ENCODE measurements around the gene NT5DC2. TPM values are rescaled to one million over a fixed set of nuclear protein-coding genes. Genes with fewer than 3 reads are reported as not detected.

Gene NT5DC2
- total RNA-seq, 1 experiment from 2014 or later, result 46.9 TPM

Other genes starting within 250 kb of the NT5DC2 start
- 2.4 and 8.3 TPM in 2 replicates for gene GLYCTK, start 246.0 kb downstream of the NT5DC2 start, total RNA-seq (2014; rRNA removed; shearing (Covaris generic))
- 0.60 TPM in 2 replicates for gene DNAH1, start 217.5 kb downstream of the NT5DC2 start, total RNA-seq (2014; rRNA removed; shearing (Covaris generic))
- gene BAP1, start 123.8 kb downstream of the NT5DC2 start, total RNA-seq (2014; rRNA removed; shearing (Covaris generic)), result 31.3 and 39.9 TPM in 2 replicates
- 3.3 and 3.4 TPM in 2 replicates for gene PHF7, start 123.2 kb downstream of the NT5DC2 start, total RNA-seq (2014; rRNA removed; shearing (Covaris generic))
- 0.29 TPM in 1 of 2 replicates, not detected in the other for gene SEMA3G, start 88.8 kb downstream of the NT5DC2 start, total RNA-seq (2014; rRNA removed; shearing (Covaris generic))
- 1.3 TPM in 1 of 2 replicates, not detected in the other for gene TNNC1, start 79.8 kb downstream of the NT5DC2 start, total RNA-seq (2014; rRNA removed; shearing (Covaris generic))
- 7.5 and 13.7 TPM in 2 replicates for gene NISCH, start 78.3 kb downstream of the NT5DC2 start, total RNA-seq (2014; rRNA removed; shearing (Covaris generic))
- gene STAB1, start 38.5 kb downstream of the NT5DC2 start, total RNA-seq (2014; rRNA removed; shearing (Covaris generic)), result not detected in 2 replicates
- 1.5 and 102 TPM in 2 replicates for gene UQCC5, start 2.7 kb upstream of the NT5DC2 start, total RNA-seq (2014; rRNA removed; shearing (Covaris generic))
- gene PBRM1, start 152.1 kb upstream of the NT5DC2 start, total RNA-seq (2014; rRNA removed; shearing (Covaris generic)), result 17.3 and 17.4 TPM in 2 replicates
- 75.7 and 81.7 TPM in 2 replicates for gene GNL3, start 152.2 kb upstream of the NT5DC2 start, total RNA-seq (2014; rRNA removed; shearing (Covaris generic))
- gene GLT8D1, start 171.9 kb upstream of the NT5DC2 start, total RNA-seq (2014; rRNA removed; shearing (Covaris generic)), result 67.5 and 82.7 TPM in 2 replicates
- gene SPCS1, start 172.2 kb upstream of the NT5DC2 start, total RNA-seq (2014; rRNA removed; shearing (Covaris generic)), result 153 and 208 TPM in 2 replicates
- 9.0 and 10.9 TPM in 2 replicates for gene NEK4, start 237.1 kb upstream of the NT5DC2 start, total RNA-seq (2014; rRNA removed; shearing (Covaris generic))
- gene ITIH1, start 243.7 kb upstream of the NT5DC2 start, total RNA-seq (2014; rRNA removed; shearing (Covaris generic)), result not detected in 2 replicates

All from H4 (cell line).